OCI-LY1 (cell line): ENCODE results near the gene KATNAL1.

Experiments
- H2AFZ ChIP-seq: fragments of 200-600 bp; sonication (generic), shearing (Covaris generic); 2 replicates; pipeline ENCODE4 v1.6.0; 2014; ENCODE audit warnings: antibody characterized with exemption, mild to moderate bottlenecking, low read length
- H3F3A ChIP-seq: fragments of 200-600 bp; sonication (generic), shearing (Covaris generic); 2 replicates; pipeline ENCODE4 v1.6.0; 2014; ENCODE audit warnings: mild to moderate bottlenecking, antibody characterized with exemption, low read length, moderate library complexity; ENCODE audit not compliant: insufficient read depth
- H3K27ac ChIP-seq: fragments of 200-600 bp; sonication (generic); 2 replicates; pipeline ENCODE4 v1.5.1; 2014; ENCODE audit warnings: low read length, mixed run types, mild to moderate bottlenecking, low read depth; ENCODE audit not compliant: poor library complexity, severe bottlenecking
- H3K27me3 ChIP-seq: fragments of 200-600 bp; sonication (generic); 2 replicates; pipeline ENCODE4 v1.6.0; 2014; ENCODE audit warnings: antibody characterized with exemption, mild to moderate bottlenecking, low read length, moderate library complexity; ENCODE audit not compliant: insufficient read depth
- H3K36me3 ChIP-seq: fragments of 200-600 bp; sonication (generic); 2 replicates; pipeline ENCODE4 v1.6.1; 2014; ENCODE audit warnings: mild to moderate bottlenecking, antibody characterized with exemption, low read length, moderate library complexity, mixed read lengths; ENCODE audit not compliant: insufficient read depth
- H3K4me1 ChIP-seq: fragments of 200-600 bp; sonication (generic); 2 replicates; pipeline ENCODE4 v1.5.1; 2014; ENCODE audit warnings: mild to moderate bottlenecking, low read length, moderate library complexity; ENCODE audit not compliant: insufficient read depth, severe bottlenecking
- H3K4me2 ChIP-seq: fragments of 200-600 bp; sonication (generic), shearing (Covaris generic); 2 replicates; pipeline ENCODE4 v1.6.1; 2014; ENCODE audit warnings: low read length
- H3K4me3 ChIP-seq: fragments of 200-600 bp; sonication (generic); 2 replicates; pipeline ENCODE4 v1.5.1; 2014; ENCODE audit warnings: low read length, low read depth, mild to moderate bottlenecking, mixed read lengths; ENCODE audit not compliant: poor library complexity, severe bottlenecking
- H3K79me2 ChIP-seq: fragments of 200-600 bp; shearing (Covaris generic); 2 replicates; pipeline ENCODE4 v1.6.1; 2016; ENCODE audit warnings: mixed run types, low read length, mixed read lengths; ENCODE audit not compliant: insufficient read depth
- H3K9ac ChIP-seq: fragments of 200-600 bp; sonication (generic), shearing (Covaris generic); 2 replicates; pipeline ENCODE4 v1.6.1; 2014; ENCODE audit warnings: mild to moderate bottlenecking, low read length, mixed read lengths
- H3K9me2 ChIP-seq: fragments of 200-600 bp; sonication (generic), shearing (Covaris generic); 2 replicates; pipeline ENCODE4 v1.6.1; 2014; ENCODE audit warnings: low read depth, mild to moderate bottlenecking, low read length, mixed read lengths
- H3K9me3 ChIP-seq: fragments of 200-600 bp; shearing (Covaris generic); 2 replicates; pipeline ENCODE4 v1.6.1; 2014; ENCODE audit warnings: low read length, mixed read lengths
- H4K20me1 ChIP-seq: fragments of 200-600 bp; sonication (generic), shearing (Covaris generic); 2 replicates; pipeline ENCODE4 v1.6.0; 2016; ENCODE audit warnings: mild to moderate bottlenecking, low read length; ENCODE audit not compliant: insufficient read depth
- EZH2 ChIP-seq: fragments of 200-600 bp; sonication (generic), shearing (Covaris generic); IDR thresholded peaks from 2 replicates; pipeline ENCODE4 v1.8.0; 2017; ENCODE audit warnings: borderline replicate concordance, mixed run types, mild to moderate bottlenecking, antibody characterized with exemption, low read length, moderate library complexity, mixed read lengths
- TF ChIP-seq, protein P1 (sequence below): fragments of 200-600 bp; sonication (generic), shearing (Covaris generic); IDR thresholded peaks from 2 replicates; pipeline ENCODE4 v1.5.1; 2017; ENCODE audit warnings: mild to moderate bottlenecking, antibody characterized with exemption, low read length, moderate library complexity, mixed read lengths

Gene KATNAL1

DNA sequence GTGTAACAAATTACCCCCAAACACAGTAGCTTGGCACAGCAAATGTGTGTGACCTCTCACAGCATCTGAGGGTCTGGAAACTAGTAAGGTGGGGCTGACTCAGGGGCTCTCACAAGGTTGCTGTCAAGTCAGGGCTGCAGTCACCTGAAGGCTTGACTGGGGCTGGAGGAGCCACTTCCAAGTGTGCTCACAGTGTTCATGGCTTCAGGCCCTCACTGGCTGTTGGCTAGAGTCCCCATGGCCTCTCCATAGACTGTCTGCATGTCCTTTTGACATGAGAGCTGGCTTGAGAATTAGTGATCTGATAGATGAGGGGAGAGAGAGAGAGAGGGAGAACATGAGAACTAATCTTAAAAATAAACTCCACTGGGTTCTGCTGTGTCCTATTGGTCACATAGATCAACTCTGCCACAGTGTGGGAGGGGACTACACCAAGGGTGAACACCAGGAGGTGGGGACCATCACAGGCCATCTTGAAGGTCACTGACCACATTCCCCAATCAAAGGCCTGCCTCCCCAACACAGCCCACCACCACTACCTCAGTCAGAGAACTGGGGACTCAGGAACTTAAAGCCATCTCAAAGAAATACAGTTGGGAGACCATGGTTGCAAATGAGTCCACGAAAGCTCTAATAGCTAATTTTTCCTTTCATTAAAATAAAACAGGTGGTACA is 38.2 kb upstream of the KATNAL1 start:
- no peak for TF ChIP-seq EZH2
- TF ChIP-seq, protein P1, sequence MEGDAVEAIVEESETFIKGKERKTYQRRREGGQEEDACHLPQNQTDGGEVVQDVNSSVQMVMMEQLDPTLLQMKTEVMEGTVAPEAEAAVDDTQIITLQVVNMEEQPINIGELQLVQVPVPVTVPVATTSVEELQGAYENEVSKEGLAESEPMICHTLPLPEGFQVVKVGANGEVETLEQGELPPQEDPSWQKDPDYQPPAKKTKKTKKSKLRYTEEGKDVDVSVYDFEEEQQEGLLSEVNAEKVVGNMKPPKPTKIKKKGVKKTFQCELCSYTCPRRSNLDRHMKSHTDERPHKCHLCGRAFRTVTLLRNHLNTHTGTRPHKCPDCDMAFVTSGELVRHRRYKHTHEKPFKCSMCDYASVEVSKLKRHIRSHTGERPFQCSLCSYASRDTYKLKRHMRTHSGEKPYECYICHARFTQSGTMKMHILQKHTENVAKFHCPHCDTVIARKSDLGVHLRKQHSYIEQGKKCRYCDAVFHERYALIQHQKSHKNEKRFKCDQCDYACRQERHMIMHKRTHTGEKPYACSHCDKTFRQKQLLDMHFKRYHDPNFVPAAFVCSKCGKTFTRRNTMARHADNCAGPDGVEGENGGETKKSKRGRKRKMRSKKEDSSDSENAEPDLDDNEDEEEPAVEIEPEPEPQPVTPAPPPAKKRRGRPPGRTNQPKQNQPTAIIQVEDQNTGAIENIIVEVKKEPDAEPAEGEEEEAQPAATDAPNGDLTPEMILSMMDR: no peak
- Histone ChIP-seq H3K36me3 (peaks cover 58% of the 10 kb centered on the region), H4K20me1 (no peaks in the 10 kb centered on the region), H3K9ac (no peak overlapping the region), H3K4me3 (no peak overlapping the region), H3K4me1 (peaks cover 5% of the 10 kb centered on the region), H2AFZ (no peak overlapping the region), H3K4me2 (no peak overlapping the region), H3K9me2 (no peaks in the 10 kb centered on the region), H3K9me3 (no peaks in the 10 kb centered on the region), H3K27me3 (no peaks in the 10 kb centered on the region), H3K79me2 (no peaks in the 10 kb centered on the region), H3F3A (no peaks in the 10 kb centered on the region), H3K27ac (no peak overlapping the region)

DNA sequence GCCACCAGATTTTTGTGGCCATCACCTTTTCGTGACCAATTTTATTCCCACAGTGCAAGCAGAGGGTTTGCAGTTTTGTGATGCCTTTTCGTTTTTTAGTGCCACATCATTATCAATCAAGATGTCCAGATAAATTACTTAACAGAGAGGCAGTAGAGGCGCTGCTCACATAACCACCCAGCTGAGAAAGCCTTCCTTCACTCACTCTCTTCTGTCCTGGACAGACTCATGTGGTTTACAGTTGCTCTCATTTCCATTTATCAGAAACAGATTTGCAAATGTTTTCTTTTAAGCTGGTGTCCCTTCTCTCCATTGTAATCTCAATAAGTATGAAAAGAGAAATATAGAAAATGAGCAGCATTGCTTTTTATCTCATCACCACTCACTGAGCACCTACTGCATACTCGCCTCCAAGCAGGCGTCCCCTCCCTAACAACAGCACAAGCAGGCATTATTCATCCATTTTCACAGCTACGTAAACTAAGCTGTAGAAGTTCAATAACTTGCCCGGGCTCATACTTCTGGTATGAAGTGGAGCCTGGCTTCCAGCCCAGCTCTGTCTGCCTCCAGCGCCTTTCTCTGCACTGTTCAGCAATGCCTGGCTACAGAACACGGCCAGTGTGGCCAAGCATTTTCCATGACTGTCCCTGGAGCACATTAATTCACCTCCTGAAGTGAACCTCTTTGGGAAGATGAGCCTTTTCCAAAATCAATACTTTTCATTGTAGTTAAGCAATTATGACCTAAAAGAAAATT is 34.6 kb upstream of the KATNAL1 start:
- Histone ChIP-seq H3K79me2 (no peaks in the 10 kb centered on the region), H3F3A (no peaks in the 10 kb centered on the region), H3K9me3 (no peaks in the 10 kb centered on the region), H2AFZ (no peak overlapping the region), H3K4me3 (no peak overlapping the region), H3K9ac (no peak overlapping the region), H3K9me2 (no peaks in the 10 kb centered on the region), H3K4me2 (no peak overlapping the region), H3K36me3 (peaks cover 53% of the 10 kb centered on the region; the same call in 1 of the 2 replicates), H3K27me3 (no peaks in the 10 kb centered on the region), H3K4me1 (peaks cover 5% of the 10 kb centered on the region), H4K20me1 (no peaks in the 10 kb centered on the region), H3K27ac (no peak overlapping the region)
- TF ChIP-seq, protein P1: no peak
- TF ChIP-seq EZH2: no peak

DNA sequence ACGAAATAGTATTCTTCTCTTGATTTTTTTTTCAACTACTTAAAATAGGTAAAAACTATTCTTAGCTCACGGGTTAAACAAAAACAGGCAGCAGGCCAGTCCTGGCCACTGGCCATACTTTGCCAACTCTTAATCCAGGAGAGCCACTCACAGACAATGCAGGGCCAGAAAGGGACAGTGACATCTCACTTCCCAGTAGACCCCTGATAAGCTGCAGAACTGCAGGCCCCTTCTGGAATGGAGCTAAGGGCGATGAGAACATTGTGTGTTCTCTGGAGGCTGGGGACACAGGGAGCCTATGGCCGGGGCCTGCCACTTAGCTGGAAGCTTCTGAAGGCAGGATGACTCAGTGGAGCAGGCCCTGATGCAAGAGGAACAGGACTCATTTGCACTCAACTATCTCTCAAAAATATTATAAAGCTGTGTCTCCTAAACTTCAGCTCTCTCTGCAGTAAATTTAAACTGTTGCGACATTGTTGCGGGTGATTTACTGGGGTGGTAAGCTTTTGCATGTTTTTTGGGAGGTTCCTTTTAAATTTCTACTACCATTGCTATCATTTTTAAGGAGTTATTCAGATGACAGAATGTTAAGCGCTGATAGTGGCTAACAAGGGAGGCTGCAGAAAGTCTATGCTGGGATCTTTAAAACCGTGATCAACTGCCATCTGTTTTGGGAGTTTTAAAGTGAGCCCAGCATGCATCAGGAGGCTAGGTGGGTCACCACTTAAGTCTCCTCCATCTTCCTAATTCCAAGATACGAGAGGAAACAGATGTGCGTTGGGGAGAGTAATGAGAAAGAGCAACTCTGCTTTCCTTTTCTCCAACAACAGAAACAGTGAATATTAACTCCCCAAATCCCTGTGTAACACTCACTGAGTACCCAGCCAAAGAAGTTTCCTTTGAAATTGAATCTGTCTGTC is 33.2 kb upstream of the KATNAL1 start:
- Histone ChIP-seq H3K9me2 (no peaks in the 10 kb centered on the region), H4K20me1 (no peaks in the 10 kb centered on the region), H3K9ac (no peak overlapping the region), H2AFZ (no peak overlapping the region), H3K79me2 (no peaks in the 10 kb centered on the region), H3K36me3 (peaks cover 48% of the 10 kb centered on the region; the same call in 1 of the 2 replicates), H3K4me2 (no peak overlapping the region), H3K27ac (no peak overlapping the region), H3K27me3 (no peaks in the 10 kb centered on the region), H3K4me3 (no peak overlapping the region), H3K4me1 (peaks cover 3% of the 10 kb centered on the region), H3F3A (no peaks in the 10 kb centered on the region), H3K9me3 (no peaks in the 10 kb centered on the region)
- no peak for TF ChIP-seq EZH2
- TF ChIP-seq, protein P1: no peak
